Measurements from ENCODE around the gene USP17L21.
"Not testable (repeated sequence)": the region's sequence is repeated elsewhere in the genome, so short reads cannot be mapped to it uniquely, and the experiment has no call there.

GRCh38 chr4:9271719-9272118 lies 9.0 kb downstream of the USP17L21 start:
- TF ChIP-seq CTCF (conservative IDR thresholded peaks at IDR 0.05; ENCODE audit: low read depth, low read length); EZH2 (IDR thresholded peaks at IDR 0.05; ENCODE audit: low read length, unreplicated experiment); EZH2phosphoT487 (IDR thresholded peaks at IDR 0.05; ENCODE audit: borderline replicate concordance, low read length): not testable (repeated sequence)
